ENCODE measurements around the gene L1CAM.

- no peak for TF ChIP-seq CTCF (IDR thresholded peaks at IDR 0.05; ENCODE audit: low read depth, low read length, missing input control)
- no peak for TF ChIP-seq SP1 (IDR thresholded peaks at IDR 0.05)
- no peak for TF ChIP-seq ZBTB33 (IDR thresholded peaks at IDR 0.05)
- TF ChIP-seq FOXA1 (IDR thresholded peaks at IDR 0.05), result no peak
Measured at GRCh38 chrX:153902385-153902784, 16.4 kb upstream of the L1CAM start.
